H1 (cell line): ENCODE data around the gene CNTNAP1. TPM values are rescaled to one million over a fixed set of nuclear protein-coding genes. Genes with fewer than 3 reads are reported as not detected.

ENCODE experiments used
- BACH1 ChIP-seq: IDR thresholded peaks from 2 replicates; pipeline ENCODE4 v1.6.1; 2012; ENCODE audit warnings: low read length, improper control_type of control experiment
- CBX5 ChIP-seq: fragments of 300-800, 300-1000 bp; sonication (generic); IDR thresholded peaks from 2 replicates; pipeline ENCODE4 v1.7.1; 2016; ENCODE audit warnings: antibody characterized with exemption, low read length, low read depth
- CEBPB ChIP-seq: IDR thresholded peaks from 2 replicates; pipeline ENCODE4 v1.6.1; 2012; ENCODE audit warnings: low read depth, low read length
- polyA plus RNA-seq, 7 experiments: library from polyadenylated mRNA; depleted of rRNA in 3 of 7; stranded (reverse) in 5 of 7; unstranded in 2 of 7; fragments of >200 nt in 5 of 7; fragments of 200-250 nt in 2 of 7; gene quantifications; 1 replicate in 5 of 7; 2 replicates in 1 of 7; 4 replicates in 1 of 7; pipeline versions ENCODE4 v1.2.1 to v1.2.3, GENCODE V29; 2011 to 2013; ENCODE audit warnings: missing spikeins in 2 of 7, mixed read lengths in 2 of 7
- total RNA-seq: library from RNA; stranded (reverse); fragmentation: NEBNext Ultra II Directional; extraction: Animal tissue kit (Norgen Biotek cat#: 25700); gene quantifications from 2 replicates; pipeline ENCODE4 v1.2.1, GENCODE V29; 2021

CNTNAP1 gene
- total and polyA plus RNA-seq, 2 of the 8 experiments (the other 6 are each of a cell fraction or from before 2014, with no cell fraction given), result 4.7 to 10.0 TPM

DNA sequence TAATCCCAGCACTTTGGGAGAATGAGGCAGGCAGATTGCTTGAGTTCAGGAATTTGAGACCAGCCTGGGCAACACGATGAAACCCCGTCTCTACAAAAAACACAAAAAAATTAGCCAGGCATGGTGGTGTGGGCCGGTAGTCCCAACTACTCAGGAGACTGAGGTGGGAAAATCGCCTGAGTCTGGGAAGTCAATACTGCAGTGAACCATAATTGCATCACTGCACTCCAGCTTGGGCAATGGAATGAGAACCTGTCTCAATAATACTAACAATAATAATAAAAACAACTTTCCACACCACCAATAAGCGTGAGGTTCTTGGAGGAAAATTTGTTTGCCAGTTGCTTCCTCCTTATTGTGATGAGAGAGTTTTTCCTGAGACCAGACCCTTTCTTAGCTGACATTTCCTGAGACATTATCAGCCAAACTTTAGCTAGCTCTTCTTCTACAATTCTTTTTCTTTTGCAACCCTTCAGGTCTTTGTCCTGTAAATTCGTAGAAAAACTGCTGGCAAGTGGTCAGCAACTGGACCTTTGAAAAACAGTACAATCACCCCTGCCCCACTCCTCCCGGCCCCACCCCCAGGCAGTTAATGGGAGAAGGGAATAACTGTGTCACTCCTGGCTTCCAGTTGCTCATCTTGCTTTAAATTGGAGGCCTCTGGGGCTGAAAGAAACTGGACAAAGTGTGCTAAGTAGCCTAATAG is 66.0 kb downstream of the CNTNAP1 start (continued):
- TF ChIP-seq CEBPB (no peak), BACH1 (no peak), CBX5 (no peak)
